Measurements from ENCODE around the gene PSG6.
"Not testable (repeated sequence)": the region's sequence is repeated elsewhere in the genome, so short reads cannot be mapped to it uniquely, and the experiment has no call there.

DNA sequence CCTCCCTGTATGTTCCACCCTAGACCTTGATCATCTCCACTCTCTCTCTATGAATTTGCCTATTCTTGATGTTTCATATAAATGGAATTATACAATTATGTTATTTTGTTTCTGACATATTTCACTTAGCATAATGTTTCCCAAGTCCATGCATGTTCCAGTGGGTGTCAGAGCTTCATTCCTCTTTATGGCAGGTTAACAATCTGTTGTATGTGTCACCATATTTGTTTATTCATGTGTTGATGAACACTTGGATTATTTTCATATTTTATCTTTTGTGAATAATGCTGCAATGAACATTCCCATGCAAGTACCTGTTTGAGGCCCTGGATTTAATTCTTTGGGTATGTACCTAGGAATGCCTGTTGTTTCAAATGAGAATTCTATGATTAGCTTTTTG, 3.3 kb upstream of the PSG6 start:
- TF ChIP-seq, protein P1, sequence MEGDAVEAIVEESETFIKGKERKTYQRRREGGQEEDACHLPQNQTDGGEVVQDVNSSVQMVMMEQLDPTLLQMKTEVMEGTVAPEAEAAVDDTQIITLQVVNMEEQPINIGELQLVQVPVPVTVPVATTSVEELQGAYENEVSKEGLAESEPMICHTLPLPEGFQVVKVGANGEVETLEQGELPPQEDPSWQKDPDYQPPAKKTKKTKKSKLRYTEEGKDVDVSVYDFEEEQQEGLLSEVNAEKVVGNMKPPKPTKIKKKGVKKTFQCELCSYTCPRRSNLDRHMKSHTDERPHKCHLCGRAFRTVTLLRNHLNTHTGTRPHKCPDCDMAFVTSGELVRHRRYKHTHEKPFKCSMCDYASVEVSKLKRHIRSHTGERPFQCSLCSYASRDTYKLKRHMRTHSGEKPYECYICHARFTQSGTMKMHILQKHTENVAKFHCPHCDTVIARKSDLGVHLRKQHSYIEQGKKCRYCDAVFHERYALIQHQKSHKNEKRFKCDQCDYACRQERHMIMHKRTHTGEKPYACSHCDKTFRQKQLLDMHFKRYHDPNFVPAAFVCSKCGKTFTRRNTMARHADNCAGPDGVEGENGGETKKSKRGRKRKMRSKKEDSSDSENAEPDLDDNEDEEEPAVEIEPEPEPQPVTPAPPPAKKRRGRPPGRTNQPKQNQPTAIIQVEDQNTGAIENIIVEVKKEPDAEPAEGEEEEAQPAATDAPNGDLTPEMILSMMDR (IDR thresholded peaks at IDR 0.05), result not testable (repeated sequence)
- not testable (repeated sequence) for TF ChIP-seq POLR2A (IDR thresholded peaks at IDR 0.05)

Data from thyroid gland (tissue), 4 donors.